Measurements from ENCODE around the gene TSPAN14.

The TSPAN14 gene

GRCh38 chr10:80452640-80453039 is 1.5 kb upstream of the TSPAN14 start:
- in situ Hi-C loops (cut with MboI; ENCODE audit: low pct_unique_long_range_greater_than_20kb, low sequenced_read_pairs), result loop anchor here (5.0 kb wide), 1 partner anchor 55 kb away; no protein-coding TSS in a partner anchor
- DNase-seq, result no peak

DNA sequence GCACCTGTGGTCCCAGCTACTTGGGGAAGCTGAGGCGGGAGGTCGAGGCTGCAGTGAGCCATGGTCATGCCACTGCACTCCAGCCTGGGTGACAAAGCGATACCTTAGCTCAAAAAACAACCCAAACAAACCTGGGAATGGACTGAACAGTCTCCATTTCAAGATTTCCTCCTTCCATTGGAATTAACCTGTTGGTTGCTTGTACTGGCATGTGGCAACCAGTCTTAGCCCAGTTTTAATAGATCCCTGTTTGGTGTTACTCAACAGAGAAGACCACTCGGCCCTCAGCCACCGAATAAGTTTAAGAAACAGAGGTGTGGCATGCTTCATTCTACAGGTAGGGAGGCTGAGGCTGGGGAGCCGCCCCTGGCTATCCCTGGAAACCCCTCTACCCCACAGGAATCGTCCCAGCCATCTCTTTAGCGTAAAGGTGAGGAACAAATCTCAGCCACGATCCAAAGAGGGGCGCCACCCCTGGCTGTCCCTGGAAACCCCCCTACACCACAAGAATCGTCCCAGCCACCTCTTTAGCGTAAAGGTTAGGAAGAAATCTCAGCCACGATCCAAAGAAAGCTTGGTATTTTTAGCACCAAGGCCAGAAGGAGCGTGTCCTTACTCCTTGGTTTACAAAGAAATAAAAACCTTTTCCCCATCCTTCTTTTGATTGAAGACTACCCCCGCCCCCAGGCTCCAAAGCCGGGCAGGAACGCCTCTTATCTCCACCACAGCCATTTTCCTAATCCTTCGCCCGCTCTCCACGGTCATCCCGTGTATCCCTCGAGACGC is 861 bp upstream of the TSPAN14 start:
- DNase-seq, result peak; percentile 60
- in situ Hi-C loops (cut with MboI; ENCODE audit: low pct_unique_long_range_greater_than_20kb, low sequenced_read_pairs), result loop anchor here (5.0 kb wide), 1 partner anchor 54 kb away; no protein-coding TSS in a partner anchor

DNA sequence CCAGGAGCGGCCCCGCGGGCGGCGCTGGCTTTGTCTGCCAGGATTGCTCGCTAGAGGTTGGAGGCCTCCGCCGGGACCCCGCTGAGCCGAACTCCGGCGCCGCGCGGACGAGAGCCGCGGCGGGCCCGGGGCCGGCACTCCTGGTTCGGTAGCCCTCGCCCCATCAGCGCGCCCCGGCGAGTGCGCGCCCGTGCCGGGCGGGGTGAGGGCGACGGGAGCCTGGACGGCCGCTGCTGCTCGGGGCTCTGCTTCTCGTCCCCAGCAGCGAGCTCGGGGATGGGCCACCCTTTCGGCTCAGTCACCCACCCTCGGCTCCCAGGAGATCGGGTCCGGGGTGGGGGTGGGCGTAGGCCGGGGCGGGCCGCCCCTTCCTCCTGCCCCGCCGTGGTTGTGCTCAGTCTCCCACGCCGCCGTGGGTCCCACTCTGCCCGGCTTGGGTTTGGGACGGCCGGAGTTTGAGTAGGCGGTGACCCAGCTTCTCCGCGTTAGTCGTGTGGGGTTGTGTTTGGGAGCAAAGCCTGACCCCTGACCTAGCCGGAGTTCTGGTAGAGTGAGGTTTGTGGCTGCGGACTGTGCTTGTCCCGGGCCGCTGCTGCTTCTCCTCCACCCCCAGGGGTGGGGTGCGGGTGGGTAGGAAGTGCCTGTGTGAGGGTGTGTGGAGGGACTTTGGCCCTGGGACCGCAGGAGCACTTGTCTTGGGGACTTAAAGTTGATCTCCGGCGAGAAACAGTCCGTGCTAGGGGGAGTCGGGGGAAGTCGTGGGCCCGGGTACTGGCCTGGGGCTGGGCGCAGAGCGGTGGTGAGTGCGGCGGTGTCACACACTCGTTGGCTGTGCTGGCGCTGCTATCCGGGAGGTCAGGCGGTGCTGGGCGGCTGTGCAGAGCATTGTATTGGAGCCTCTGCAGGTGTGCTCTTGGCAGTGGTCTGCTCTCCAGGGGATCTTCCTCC is 677 bp downstream of the TSPAN14 start:
- in situ Hi-C loops (cut with MboI; ENCODE audit: low pct_unique_long_range_greater_than_20kb, low sequenced_read_pairs), result loop anchor here (5.0 kb wide), 1 partner anchor 53 kb away; no protein-coding TSS in a partner anchor
- no peak for DNase-seq

DNA sequence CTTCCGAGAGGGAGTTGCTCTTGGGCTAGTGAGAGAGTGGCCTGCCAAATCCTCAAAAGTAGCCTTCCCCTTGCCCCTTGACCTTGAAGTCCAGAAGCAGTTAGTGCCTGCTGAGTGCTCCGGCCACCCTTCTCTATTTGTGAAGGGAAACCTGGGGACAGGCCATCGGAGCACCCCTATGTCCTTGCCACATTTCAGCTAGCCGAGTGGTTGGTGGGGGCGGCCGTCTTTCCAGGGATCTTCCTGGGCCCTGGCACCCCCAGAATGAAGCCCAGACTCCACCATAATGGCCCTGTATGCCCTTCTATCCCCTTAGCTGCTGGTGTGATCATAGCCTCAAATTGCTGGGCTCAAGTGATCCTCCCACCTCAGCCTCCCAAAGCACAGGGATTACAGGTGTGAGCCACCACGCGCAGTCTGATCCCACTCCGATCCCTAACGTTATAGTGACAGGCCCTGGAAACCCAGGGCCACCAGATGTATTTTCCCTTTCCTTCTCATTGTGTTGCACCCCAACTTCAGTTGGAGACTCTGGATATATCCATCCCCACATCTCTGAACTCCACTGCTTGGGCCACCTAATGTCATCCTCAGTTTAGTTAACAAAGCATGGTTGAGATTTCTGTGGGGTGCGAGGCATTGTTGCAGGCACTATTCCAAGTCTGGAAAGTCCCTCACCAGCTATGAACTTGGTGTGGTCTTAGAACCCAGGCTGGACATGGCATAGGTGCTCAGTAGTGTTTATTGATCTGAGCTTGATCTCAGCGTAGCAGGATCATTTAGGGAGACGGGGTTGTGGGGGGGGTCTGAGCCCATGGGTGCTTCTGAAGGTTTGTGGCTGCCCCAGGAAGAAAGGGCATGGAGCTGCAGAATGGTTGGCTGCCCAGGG is 1.6 kb downstream of the TSPAN14 start:
- in situ Hi-C loops (cut with MboI; ENCODE audit: low pct_unique_long_range_greater_than_20kb, low sequenced_read_pairs), result no loop called here
- DNase-seq, result no peak

DNA sequence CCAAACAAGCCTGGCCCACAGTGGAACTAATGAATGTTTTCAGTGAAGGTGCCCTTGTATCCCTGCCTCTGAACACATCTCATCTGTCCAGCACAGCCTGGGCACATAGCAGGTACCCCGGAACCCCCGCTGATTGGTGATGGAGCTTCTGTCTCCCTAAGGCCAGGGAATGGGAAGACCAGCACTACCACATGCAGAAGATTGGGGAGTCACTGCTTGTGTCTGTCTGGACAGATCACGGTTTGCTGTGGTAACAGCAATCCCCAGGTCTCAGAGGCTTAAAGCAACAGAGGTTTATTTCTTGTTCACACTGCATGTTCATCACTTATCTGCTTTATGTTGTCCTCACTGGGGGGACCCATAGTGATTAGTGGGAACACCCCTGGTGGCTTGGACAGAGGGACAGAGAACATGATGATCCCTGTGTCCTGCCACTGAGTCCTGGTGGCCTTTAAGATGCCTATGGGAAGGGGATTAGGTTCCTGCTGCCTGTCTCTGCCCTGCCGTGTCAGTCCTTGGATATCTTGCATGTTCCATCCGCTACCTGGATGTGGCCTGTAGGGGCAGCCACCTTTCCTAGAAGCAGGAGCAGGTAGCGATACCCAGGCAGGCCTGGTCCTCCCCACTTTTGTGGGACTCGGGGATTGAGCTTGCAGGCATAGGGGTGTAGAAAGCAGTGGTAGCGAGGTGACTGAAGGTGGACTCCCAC is 3.6 kb downstream of the TSPAN14 start:
- in situ Hi-C loops (cut with MboI; ENCODE audit: low pct_unique_long_range_greater_than_20kb, low sequenced_read_pairs), result no loop called here
- DNase-seq, result no peak

GRCh38 chr10:80458263-80458625 is 4.1 kb downstream of the TSPAN14 start:
- in situ Hi-C loops (cut with MboI; ENCODE audit: low pct_unique_long_range_greater_than_20kb, low sequenced_read_pairs), result no loop called here
- DNase-seq, result no peak

DNA sequence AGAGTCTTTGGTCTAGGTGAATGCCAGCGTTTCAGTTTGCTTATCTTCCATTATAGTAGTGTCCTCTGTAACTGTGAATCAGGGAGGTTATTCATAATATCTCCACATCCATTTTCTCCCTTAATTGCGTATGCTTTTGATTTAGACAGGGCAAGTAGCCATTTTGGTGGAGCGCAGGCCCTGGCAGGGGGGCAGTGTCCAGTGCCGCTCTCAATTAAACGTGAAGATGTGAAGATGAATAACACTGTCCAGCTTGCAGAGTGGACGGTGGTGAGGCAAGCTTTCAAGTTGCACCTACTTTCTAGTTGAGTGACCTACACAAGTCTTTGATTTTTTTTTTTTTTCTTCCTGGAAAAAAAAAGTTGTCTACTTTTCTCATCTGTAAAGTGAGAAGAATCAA is 4.5 kb downstream of the TSPAN14 start:
- no peak for DNase-seq
- in situ Hi-C loops (cut with MboI; ENCODE audit: low pct_unique_long_range_greater_than_20kb, low sequenced_read_pairs), result no loop called here

DNA sequence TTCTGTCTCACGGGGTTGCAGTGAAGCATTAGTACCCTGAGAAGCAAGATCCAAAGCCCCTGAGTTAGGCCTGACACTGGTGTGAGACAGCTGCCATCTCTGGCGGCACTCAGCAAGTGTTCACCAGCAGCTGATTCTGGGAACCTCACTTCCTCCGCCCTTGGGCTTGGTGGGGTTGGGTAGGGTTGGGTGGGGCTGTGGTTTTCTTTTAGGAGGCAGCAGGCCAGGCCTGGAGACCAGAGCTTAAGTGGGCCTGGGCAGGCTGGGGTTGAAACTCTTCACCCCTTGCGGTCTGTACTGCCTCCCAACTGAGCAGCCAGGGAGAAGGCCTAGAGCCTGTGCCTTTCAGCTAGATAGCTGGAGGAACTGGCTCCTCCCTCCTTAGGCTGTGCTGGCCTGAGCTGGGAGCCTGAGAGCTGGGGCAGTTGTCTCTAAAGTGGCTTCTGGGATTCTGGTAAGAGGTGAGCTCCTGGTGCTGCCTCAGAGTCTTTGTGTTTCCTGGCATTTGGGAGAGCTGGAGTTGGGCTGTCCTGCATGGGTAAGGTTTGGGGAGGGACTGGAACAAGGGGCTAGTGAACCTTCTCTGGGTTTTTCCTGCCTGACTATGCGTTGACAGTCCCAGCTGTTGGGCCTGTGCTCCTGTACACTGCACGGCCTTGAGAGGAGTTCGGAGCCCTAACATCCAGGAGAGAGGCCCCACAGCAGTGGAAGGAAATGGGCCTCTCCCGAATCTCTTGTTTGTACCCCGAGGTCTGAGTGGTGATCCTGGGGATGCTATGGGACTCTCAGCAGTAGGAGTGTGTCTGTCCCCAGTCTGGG is 5.1 kb downstream of the TSPAN14 start:
- in situ Hi-C loops (cut with MboI; ENCODE audit: low pct_unique_long_range_greater_than_20kb, low sequenced_read_pairs), result no loop called here
- DNase-seq, result peak; percentile 87

DNA sequence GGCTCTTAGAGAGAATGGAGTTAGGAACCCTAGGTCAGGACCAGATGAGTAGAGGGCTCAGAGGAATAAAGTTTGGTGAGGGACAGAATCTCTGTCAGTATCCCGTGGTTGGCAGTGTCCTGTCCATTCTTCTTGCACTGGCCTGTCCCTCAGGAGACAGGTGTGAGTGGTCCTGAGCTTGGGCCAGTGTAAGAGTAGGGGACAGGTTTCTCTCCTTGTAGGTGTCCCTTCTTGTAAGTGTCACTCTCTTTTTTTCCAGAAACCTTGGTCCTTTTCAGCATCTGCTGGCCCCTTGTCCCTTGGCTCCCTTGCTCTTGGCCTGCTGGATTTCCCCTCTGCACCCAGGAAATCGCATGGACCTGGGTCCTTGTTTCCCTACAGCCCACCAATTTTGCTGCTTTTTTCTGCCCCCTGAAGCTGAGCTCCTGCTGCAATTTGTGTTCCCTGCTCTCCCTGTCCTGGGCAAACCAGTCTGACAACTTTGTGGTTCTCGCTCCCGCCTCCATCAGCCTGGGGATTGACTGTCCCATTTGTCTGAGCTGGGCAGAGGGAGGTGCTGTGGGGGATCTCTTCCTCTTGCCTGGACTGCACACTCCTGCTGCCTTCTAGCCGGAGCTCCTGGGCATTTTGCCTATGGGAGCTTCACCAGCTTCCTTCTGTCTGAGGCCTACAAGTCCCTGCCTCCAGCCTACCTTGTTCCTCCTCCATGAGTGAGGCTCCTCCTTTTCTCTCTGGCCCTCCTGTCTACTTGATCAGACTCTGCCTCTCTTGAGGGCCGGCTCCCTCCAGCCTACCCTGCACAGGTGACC is 6.5 kb downstream of the TSPAN14 start:
- DNase-seq, result peak; percentile 64
- in situ Hi-C loops (cut with MboI; ENCODE audit: low pct_unique_long_range_greater_than_20kb, low sequenced_read_pairs), result no loop called here

DNA sequence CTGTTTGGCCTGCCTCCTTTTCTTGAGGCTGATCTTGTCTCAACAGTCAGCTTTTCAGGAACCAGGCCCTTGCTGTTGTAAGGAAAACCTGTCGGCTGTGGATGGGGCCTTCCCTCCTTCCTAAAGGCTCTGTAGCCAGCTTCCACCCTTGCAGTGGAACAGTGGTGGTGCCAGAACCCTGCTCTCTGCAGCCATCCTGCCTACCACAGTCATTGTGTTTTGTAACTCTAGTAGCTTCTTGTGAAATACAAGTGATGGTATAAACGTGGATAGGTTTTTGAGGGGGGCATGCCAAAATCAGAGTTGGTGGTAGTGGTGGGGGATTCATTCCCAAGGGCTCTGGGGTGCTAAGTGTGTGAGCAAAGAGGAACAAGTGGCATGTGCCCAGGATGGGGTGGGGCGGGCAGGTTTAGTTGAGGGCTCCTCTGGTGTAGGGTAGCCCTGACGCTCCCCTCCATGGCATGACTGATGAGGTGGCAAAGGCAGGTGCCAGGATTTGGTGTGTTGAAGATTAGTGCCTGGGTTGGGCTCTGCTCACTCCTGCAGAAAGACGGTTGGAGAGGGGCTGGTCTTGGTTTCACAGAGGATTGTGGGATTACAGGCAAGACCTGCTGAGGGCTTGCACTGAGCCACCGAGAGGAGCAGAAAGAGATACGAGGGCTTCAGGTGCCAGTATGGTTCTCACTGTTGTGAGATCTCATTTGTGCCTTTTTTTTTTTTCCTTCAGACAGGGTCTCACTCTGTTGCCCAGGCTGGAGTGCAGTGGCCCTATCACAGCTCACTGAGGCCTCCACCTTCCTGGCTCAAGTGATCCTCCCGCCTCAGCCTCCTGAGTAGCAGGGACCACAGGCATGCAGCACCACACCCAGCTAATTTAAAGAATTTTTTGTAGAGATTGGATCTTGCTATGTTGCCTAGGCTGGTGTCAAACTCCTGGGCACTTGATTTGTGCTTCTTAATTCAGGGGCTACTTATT is 7.4 kb downstream of the TSPAN14 start:
- in situ Hi-C loops (cut with MboI; ENCODE audit: low pct_unique_long_range_greater_than_20kb, low sequenced_read_pairs), result no loop called here

DNA sequence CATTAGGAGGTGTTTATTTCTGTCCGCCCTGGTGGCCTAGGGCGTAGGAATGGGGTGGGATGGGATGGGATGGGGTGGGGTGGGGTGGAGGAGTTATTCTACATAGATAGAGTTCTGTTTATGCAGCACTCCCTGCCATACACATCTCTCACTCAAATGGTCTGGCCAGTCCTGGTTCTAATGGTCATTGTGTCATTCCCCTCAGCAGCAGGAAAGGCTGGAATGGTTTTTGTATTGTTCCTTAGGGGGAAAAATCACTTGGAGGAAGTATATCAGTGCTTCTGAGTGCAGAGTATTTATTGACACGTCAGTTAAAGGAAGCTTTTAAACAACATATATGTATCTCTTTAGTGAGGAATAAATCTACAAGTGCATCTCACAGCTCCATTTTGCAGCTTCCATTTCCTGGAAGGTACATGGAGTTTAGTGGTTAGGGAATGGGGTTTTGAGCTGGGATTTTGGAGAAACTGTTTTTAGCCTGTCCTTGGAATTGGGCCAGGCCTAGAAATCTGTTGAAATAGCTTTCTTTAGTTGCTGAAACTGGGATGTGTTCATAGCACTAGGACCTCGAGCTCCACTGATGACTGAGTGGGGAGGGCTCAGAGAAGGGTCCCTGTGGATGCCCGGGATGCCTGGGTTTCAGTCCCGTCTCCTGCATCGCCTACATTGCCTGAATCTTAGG is 8.3 kb downstream of the TSPAN14 start:
- no peak for DNase-seq
- in situ Hi-C loops (cut with MboI; ENCODE audit: low pct_unique_long_range_greater_than_20kb, low sequenced_read_pairs), result no loop called here

More for the DNA sequence above, 7.4 kb downstream of the TSPAN14 start:
- DNase-seq, result no peak

- in situ Hi-C loops (cut with MboI; ENCODE audit: low pct_unique_long_range_greater_than_20kb, low sequenced_read_pairs), result no loop called here
- DNase-seq, result peak; percentile 73
These were observed 9.1 kb downstream of the TSPAN14 start for GRCh38 chr10:80462981-80463741.

GRCh38 chr10:80463868-80464267 is 9.8 kb downstream of the TSPAN14 start:
- DNase-seq, result no peak
- in situ Hi-C loops (cut with MboI; ENCODE audit: low pct_unique_long_range_greater_than_20kb, low sequenced_read_pairs), result no loop called here

DNA sequence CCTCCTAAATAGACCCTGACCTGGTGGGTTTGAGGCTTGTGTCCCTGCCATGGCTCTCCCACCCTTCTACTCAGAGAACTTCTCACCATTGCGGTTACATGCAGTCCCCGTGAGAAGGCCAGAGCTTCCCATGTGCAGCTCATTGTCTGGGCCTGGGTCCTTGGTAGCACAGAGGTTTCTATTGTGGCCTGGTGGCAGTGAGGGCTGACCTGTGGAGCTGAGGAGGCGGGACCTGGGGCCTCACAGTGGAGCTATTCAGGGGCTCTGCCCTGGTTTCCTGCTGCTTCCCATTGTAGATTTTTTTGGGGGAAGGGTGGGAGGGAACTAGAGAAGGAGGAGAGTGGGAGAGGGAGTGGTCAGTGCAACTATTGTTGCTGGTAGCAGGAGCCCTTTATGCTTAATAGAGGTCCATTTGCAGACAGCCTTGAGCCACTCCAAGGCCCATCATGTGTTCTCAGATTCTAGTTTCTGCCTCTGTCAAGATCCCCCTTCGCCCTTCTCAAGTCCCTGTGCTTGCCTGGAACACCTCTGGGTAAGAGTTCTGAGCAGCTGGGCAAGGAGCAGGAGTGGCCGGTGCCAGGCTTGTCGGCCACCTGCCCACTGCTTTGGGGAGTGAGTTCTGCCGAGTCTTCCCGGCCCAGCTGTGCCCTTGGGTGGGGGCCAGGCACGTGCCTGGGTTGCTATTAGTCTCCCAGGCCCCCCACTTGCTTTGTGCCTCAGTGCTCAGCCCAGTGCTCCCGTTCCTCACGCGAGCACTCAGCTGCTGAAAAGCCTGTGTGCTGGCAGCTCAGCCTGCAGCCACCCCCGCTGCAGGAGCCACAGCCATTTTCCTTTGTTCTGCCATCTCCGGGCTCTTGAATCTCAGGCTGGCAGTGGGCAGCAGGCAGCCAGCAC is 10.7 kb downstream of the TSPAN14 start:
- in situ Hi-C loops (cut with MboI; ENCODE audit: low pct_unique_long_range_greater_than_20kb, low sequenced_read_pairs), result no loop called here
- no peak for DNase-seq

Measured in KBM-7 (cell line).